H1 (cell line): Measurements from ENCODE around the gene SPSB2. TPM values are rescaled to one million over a fixed set of nuclear protein-coding genes. Genes with fewer than 3 reads are reported as not detected.

Source experiments
- BCL11A ChIP-seq, 2 experiments: IDR thresholded peaks; one replicate each; pipeline ENCODE4 v1.6.1; 2011; ENCODE audit warnings: low read depth in 2 of 2, low read length in 2 of 2, mild to moderate bottlenecking in 2 of 2
- CTBP2 ChIP-seq: IDR thresholded peaks from 2 replicates; pipeline ENCODE4 v1.7.0; 2011; ENCODE audit warnings: borderline replicate concordance, mild to moderate bottlenecking, moderate library complexity, mixed read lengths, low read length; ENCODE audit not compliant: insufficient read depth, insufficient read length
- GABPA ChIP-seq: IDR thresholded peaks from 2 replicates; pipeline ENCODE4 v1.6.1; 2011; ENCODE audit warnings: mild to moderate bottlenecking, low read length, moderate library complexity, borderline replicate concordance; ENCODE audit not compliant: insufficient read depth
- RAD21 ChIP-seq, 2 experiments: IDR thresholded peaks in 1 of 2; conservative IDR thresholded peaks in 1 of 2; 2 replicates each; pipeline ENCODE4 v1.6.1; 2011; ENCODE audit warnings: low read depth in 2 of 2, low read length in 2 of 2, improper control_type of control experiment in 1 of 2, inconsistent platforms in 1 of 2, mild to moderate bottlenecking in 1 of 2, moderate library complexity in 1 of 2
- SIN3A ChIP-seq, 2 experiments: IDR thresholded peaks in 1 of 2; conservative IDR thresholded peaks in 1 of 2; 2 replicates each; pipeline ENCODE4 v1.6.1; 2011 to 2012; ENCODE audit warnings: low read length in 2 of 2, improper control_type of control experiment in 1 of 2, low read depth in 1 of 2, mild to moderate bottlenecking in 1 of 2
- TBP ChIP-seq: IDR thresholded peaks from 2 replicates; pipeline ENCODE4 v1.6.1; 2011; ENCODE audit warnings: low read depth, low read length, improper control_type of control experiment
- polyA plus RNA-seq, 7 experiments: library from polyadenylated mRNA; depleted of rRNA in 3 of 7; stranded (reverse) in 5 of 7; unstranded in 2 of 7; fragments of >200 nt in 5 of 7; fragments of 200-250 nt in 2 of 7; gene quantifications; 1 replicate in 5 of 7; 2 replicates in 1 of 7; 4 replicates in 1 of 7; pipeline versions ENCODE4 v1.2.1 to v1.2.3, GENCODE V29; 2011 to 2013; ENCODE audit warnings: missing spikeins in 2 of 7, mixed read lengths in 2 of 7
- total RNA-seq: library from RNA; stranded (reverse); fragmentation: NEBNext Ultra II Directional; extraction: Animal tissue kit (Norgen Biotek cat#: 25700); gene quantifications from 2 replicates; pipeline ENCODE4 v1.2.1, GENCODE V29; 2021
- TF ChIP-seq, protein P1 (sequence below): IDR thresholded peaks from 2 replicates; pipeline ENCODE4 v1.6.1; 2011; ENCODE audit warnings: low read length, improper control_type of control experiment

SPSB2 gene
- total and polyA plus RNA-seq, 2 of the 8 experiments (the other 6 are each of a cell fraction or from before 2014, with no cell fraction given): 13.0 to 23.2 TPM

DNA sequence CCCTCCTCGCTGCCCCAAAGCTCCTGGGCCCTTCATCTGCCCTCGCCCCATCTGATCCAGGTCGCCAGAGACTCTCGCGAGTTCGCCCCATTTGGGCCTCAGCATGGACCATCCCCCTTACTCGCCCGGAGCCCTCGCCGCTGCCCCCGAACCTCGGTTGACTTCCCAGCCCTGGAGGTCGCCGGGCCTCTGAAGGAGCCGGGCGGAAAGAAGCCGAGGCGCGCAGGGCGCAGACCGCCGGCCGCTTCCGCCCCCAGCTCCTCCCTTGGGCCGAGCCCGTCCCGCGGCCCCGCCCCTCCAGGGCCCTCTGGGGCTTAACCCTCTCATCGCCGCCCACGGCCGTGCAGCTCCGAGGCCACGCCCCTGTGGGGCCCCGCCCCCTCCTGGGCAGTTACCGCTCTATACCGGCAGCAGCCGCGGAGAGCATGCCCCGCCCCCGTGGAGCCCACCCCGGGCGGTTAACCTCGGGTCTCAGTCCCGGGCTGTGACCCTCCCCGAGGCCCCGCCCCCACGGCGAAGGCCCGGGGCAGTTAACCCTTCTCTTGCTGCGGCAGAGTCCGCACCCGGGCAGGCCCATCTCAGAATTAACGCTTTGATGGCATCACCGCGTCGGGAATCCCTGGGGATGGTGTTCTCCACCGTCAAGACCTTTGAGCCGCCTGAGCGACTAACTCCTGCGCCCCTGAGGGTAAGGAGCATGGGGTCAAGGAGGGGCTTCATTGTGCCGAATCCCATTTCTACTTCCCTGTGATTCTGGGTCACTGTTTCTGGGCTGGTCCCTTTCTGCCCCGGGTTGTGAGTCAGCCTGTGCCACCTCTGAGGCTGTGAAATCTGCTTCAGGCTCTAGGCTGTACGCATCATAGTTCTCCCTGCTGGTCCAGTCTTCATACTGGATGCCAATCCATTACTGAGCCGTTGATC, at the start of gene SPSB2 (continued):
- TF ChIP-seq CTBP2 (no peak), SIN3A (conservative IDR thresholded peaks at IDR 0.05 in 1 of 2, IDR thresholded peaks at IDR 0.05 in 1 of 2; ENCODE audit: low read depth in 1 of 2, low read length in 2 of 2) (no peak; a peak in 1 of 4 replicates), RAD21 (IDR thresholded peaks at IDR 0.05 in 1 of 2, conservative IDR thresholded peaks at IDR 0.05 in 1 of 2; ENCODE audit: low read depth in 2 of 2, low read length in 2 of 2) (peak in 1 of 2 experiments; percentile 9; a peak in 1 of 4 replicates), BCL11A (IDR thresholded peaks at IDR 0.05; ENCODE audit: low read depth in 2 of 2, low read length in 2 of 2) (peak in 1 of 2 experiments; percentile 36), TBP (peak; percentile 29; the same call in 1 of the 2 replicates), GABPA (no peak)
- TF ChIP-seq, protein P1, sequence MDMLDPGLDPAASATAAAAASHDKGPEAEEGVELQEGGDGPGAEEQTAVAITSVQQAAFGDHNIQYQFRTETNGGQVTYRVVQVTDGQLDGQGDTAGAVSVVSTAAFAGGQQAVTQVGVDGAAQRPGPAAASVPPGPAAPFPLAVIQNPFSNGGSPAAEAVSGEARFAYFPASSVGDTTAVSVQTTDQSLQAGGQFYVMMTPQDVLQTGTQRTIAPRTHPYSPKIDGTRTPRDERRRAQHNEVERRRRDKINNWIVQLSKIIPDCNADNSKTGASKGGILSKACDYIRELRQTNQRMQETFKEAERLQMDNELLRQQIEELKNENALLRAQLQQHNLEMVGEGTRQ: no peak
